HepG2 (cell line): ENCODE data around the gene B4GALT3. TPM values are rescaled to one million over a fixed set of nuclear protein-coding genes. Genes with fewer than 3 reads are reported as not detected.

ENCODE experiments used
- HDAC6 ChIP-seq: fragments of 200-600 bp; sonication (generic); IDR thresholded peaks from 2 replicates; pipeline ENCODE4 v1.7.0; 2017; ENCODE audit warnings: mild to moderate bottlenecking, antibody characterized with exemption, low read length, low read depth
- HNF1A ChIP-seq, 2 experiments: sonication (generic) in 1 of 2; formaldehyde crosslinking in 1 of 2; IDR thresholded peaks; 2 replicates each; pipeline versions ENCODE4 v1.4.0 to v1.6.1; 2016 to 2020; ENCODE audit warnings: borderline replicate concordance in 1 of 2, low read depth in 1 of 2, mild to moderate bottlenecking in 1 of 2, missing genetic modification reagents in 1 of 2
- HOXA9 ChIP-seq: sonication (generic); formaldehyde crosslinking; IDR thresholded peaks from 2 replicates; pipeline ENCODE4 v1.8.1; 2022; ENCODE audit warnings: missing genetic modification reagents, mild to moderate bottlenecking, moderate library complexity, borderline replicate concordance
- KIAA2018 ChIP-seq: sonication (generic); formaldehyde crosslinking; IDR thresholded peaks from 2 replicates; pipeline ENCODE4 v1.5.0; 2020; ENCODE audit warnings: mild to moderate bottlenecking, missing genetic modification reagents, borderline replicate concordance
- MXI1 ChIP-seq: IDR thresholded peaks from 3 replicates; pipeline ENCODE4 v1.6.1; 2012; ENCODE audit warnings: low read depth, low read length, inconsistent platforms, borderline replicate concordance
- NR2C2 ChIP-seq: sonication (generic); formaldehyde crosslinking; IDR thresholded peaks from 2 replicates; pipeline ENCODE4 v1.4.0; 2020; ENCODE audit warnings: missing genetic modification reagents, mild to moderate bottlenecking, moderate library complexity, borderline replicate concordance
- SOX6 ChIP-seq, 2 experiments: fragments of 450-650 bp in 1 of 2; sonication (generic) in 1 of 2; formaldehyde crosslinking in 1 of 2; IDR thresholded peaks; 2 replicates each; pipeline versions ENCODE4 v1.4.0 to v1.6.1; 2017 to 2020; ENCODE audit warnings: antibody characterized with exemption in 1 of 2, mild to moderate bottlenecking in 1 of 2, missing genetic modification reagents in 1 of 2
- ZNF225 ChIP-seq: sonication (generic); formaldehyde crosslinking; IDR thresholded peaks from 2 replicates; pipeline ENCODE4 v1.4.0; 2020; ENCODE audit warnings: mild to moderate bottlenecking, missing genetic modification reagents
- ZNF431 ChIP-seq: sonication (generic); formaldehyde crosslinking; IDR thresholded peaks from 2 replicates; pipeline ENCODE4 v1.9.0; 2022; ENCODE audit warnings: missing genetic modification reagents, low read depth, mild to moderate bottlenecking, borderline replicate concordance
- ZNF446 ChIP-seq: sonication (generic); formaldehyde crosslinking; IDR thresholded peaks from 2 replicates; pipeline ENCODE4 v1.5.0; 2020; ENCODE audit warnings: mild to moderate bottlenecking, missing genetic modification reagents
- ZNF619 ChIP-seq: sonication (generic); formaldehyde crosslinking; IDR thresholded peaks from 2 replicates; pipeline ENCODE4 v1.4.0; 2020; ENCODE audit warnings: mild to moderate bottlenecking, missing genetic modification reagents
- ZNF713 ChIP-seq: sonication (generic); formaldehyde crosslinking; IDR thresholded peaks from 2 replicates; pipeline ENCODE4 v1.4.0; 2020; ENCODE audit warnings: mild to moderate bottlenecking, missing genetic modification reagents
- ZNF746 ChIP-seq: sonication (generic); formaldehyde crosslinking; IDR thresholded peaks from 2 replicates; pipeline ENCODE4 v1.8.0; 2022; ENCODE audit warnings: mild to moderate bottlenecking, missing genetic modification reagents
- ZSCAN20 ChIP-seq: sonication (generic); formaldehyde crosslinking; IDR thresholded peaks from 2 replicates; pipeline ENCODE4 v1.4.0; 2020; ENCODE audit warnings: missing genetic modification reagents, mild to moderate bottlenecking, borderline replicate concordance
- polyA plus RNA-seq, 8 experiments: library from polyadenylated mRNA; depleted of rRNA in 3 of 8; stranded (reverse) in 7 of 8; unstranded in 1 of 8; fragments of >200 nt; fragmentation: Illumina TruSeq in 4 of 8; extraction: Trizol in 4 of 8; gene quantifications; 2 replicates each; pipeline versions ENCODE4 v1.2.1 to v1.2.3, GENCODE V29; 2011 to 2016; ENCODE audit warnings: low read depth in 4 of 8, missing spikeins in 1 of 8, mixed read lengths in 1 of 8; ENCODE audit not compliant: insufficient read depth in 1 of 8
- total RNA-seq, 5 experiments: library from RNA; depleted of rRNA; stranded (reverse); fragments of >200 nt; fragmentation: Illumina TruSeq; extraction: Trizol; gene quantifications; 2 replicates each; pipeline ENCODE4 v1.2.3, GENCODE V29; 2016; ENCODE audit warnings: low read depth in 1 of 5

The B4GALT3 gene
- total and polyA plus RNA-seq, 2 of the 13 experiments (the other 11 are each of a cell fraction or from before 2014, with no cell fraction given) = 35.6 to 40.4 TPM

- no peak for TF ChIP-seq KIAA2018 (CRISPR knock-in tag)
- TF ChIP-seq ZNF619 = no peak
- TF ChIP-seq ZSCAN20 = 0 out of 2 replicates have a peak, but pooled peaks have one; percentile 41
- TF ChIP-seq HDAC6 = no peak
- peak; percentile 25; the same call in 1 of the 2 replicates for TF ChIP-seq ZNF746
- TF ChIP-seq SOX6 (IDR thresholded peaks at IDR 0.05) = no peak
- TF ChIP-seq SOX6 (CRISPR knock-in tag; IDR thresholded peaks at IDR 0.05) = peak; percentile 83
- TF ChIP-seq NR2C2 (CRISPR knock-in tag) = peak; percentile 78
- TF ChIP-seq ZNF446 (CRISPR knock-in tag) = no peak; the same call in 1 of the 2 replicates
- TF ChIP-seq HOXA9 (CRISPR knock-in tag) = no peak
- TF ChIP-seq MXI1 = peak; percentile 93; the same call in 2 of the 3 replicates
- no peak for TF ChIP-seq HNF1A (IDR thresholded peaks at IDR 0.05; ENCODE audit: low read depth)
- TF ChIP-seq HNF1A (CRISPR knock-in tag; IDR thresholded peaks at IDR 0.05; ENCODE audit: borderline replicate concordance) = peak; percentile 72; the same call in 1 of the 2 replicates
- no peak; the same call in 1 of the 2 replicates for TF ChIP-seq ZNF431 (CRISPR knock-in tag)
- TF ChIP-seq ZNF225 (CRISPR knock-in tag) = no peak
- TF ChIP-seq ZNF713 (CRISPR knock-in tag) = no peak
Measured at GRCh38 chr1:161177112-161177935, at the start of gene B4GALT3 (continued).
